Measurements from ENCODE around the gene AREL1. TPM values are rescaled to one million over a fixed set of nuclear protein-coding genes. Genes with fewer than 3 reads are reported as not detected.
A peak's percentile ranks its signal among the peaks of the same experiment; 100 is the strongest.

AREL1 gene
- total RNA-seq, 1 donor from 2014 or later: 51.5 TPM

GRCh38 chr14:74732387-74732786, 19.5 kb upstream of the AREL1 start:
- no peak for TF ChIP-seq CTCF (conservative IDR thresholded peaks at IDR 0.05)
- Mint-ChIP-seq H3K27ac (ENCODE audit: unreplicated experiment) (no peak overlapping the region), H3K4me1 (no peaks in the 10 kb centered on the region), H3K36me3 (ENCODE audit: low read depth) (peaks cover 7% of the 10 kb centered on the region), H3K9me3 (no peaks in the 10 kb centered on the region), H3K4me3 (no peak overlapping the region), H3K27me3 (ENCODE audit: low read depth) (no peaks in the 10 kb centered on the region)
- no peak for DNase-seq (ENCODE audit: low read depth, low spot score)

- Mint-ChIP-seq H3K9me3 (no peaks in the 10 kb centered on the region), H3K27ac (ENCODE audit: unreplicated experiment) (no peak overlapping the region), H3K27me3 (ENCODE audit: low read depth) (no peaks in the 10 kb centered on the region), H3K4me3 (no peak overlapping the region), H3K4me1 (no peaks in the 10 kb centered on the region), H3K36me3 (ENCODE audit: low read depth) (peaks cover 12% of the 10 kb centered on the region)
- no peak for TF ChIP-seq CTCF (conservative IDR thresholded peaks at IDR 0.05)
- no peak for DNase-seq (ENCODE audit: low read depth, low spot score)
Observed at GRCh38 chr14:74723134-74723533, 10.3 kb upstream of the AREL1 start.

- Mint-ChIP-seq H3K4me3 (no peak overlapping the region), H3K9me3 (no peaks in the 10 kb centered on the region), H3K27me3 (ENCODE audit: low read depth) (no peaks in the 10 kb centered on the region), H3K27ac (ENCODE audit: unreplicated experiment) (no peak overlapping the region), H3K36me3 (ENCODE audit: low read depth) (peaks cover 8% of the 10 kb centered on the region), H3K4me1 (no peaks in the 10 kb centered on the region)
- TF ChIP-seq CTCF (conservative IDR thresholded peaks at IDR 0.05): no peak
- no peak for DNase-seq (ENCODE audit: low read depth, low spot score)
Observed at GRCh38 chr14:74720526-74720925, 7.6 kb upstream of the AREL1 start.

GRCh38 chr14:74713395-74713735, 485 bp upstream of the AREL1 start:
- DNase-seq (ENCODE audit: low read depth, low spot score): no peak
- H3K27me3 Mint-ChIP-seq (ENCODE audit: low read depth): no peaks in the 10 kb centered on the region
- H3K36me3 Mint-ChIP-seq (ENCODE audit: low read depth): no peaks in the 10 kb centered on the region
- TF ChIP-seq CTCF (conservative IDR thresholded peaks at IDR 0.05): no peak
- peak overlapping the region; percentile 97 for H3K4me3 Mint-ChIP-seq
- H3K27ac Mint-ChIP-seq (ENCODE audit: unreplicated experiment): peak overlapping the region; percentile 98
- H3K9me3 Mint-ChIP-seq: no peaks in the 10 kb centered on the region
- peaks cover 23% of the 10 kb centered on the region for H3K4me1 Mint-ChIP-seq

- Mint-ChIP-seq H3K4me1 (peaks cover 23% of the 10 kb centered on the region), H3K36me3 (ENCODE audit: low read depth) (no peaks in the 10 kb centered on the region), H3K27ac (ENCODE audit: unreplicated experiment) (no peak overlapping the region), H3K9me3 (no peaks in the 10 kb centered on the region), H3K4me3 (peak overlapping the region; percentile 97), H3K27me3 (ENCODE audit: low read depth) (no peaks in the 10 kb centered on the region)
- no peak for DNase-seq (ENCODE audit: low read depth, low spot score)
- TF ChIP-seq CTCF (conservative IDR thresholded peaks at IDR 0.05): no peak
Observed at GRCh38 chr14:74711651-74712050, 1.2 kb downstream of the AREL1 start.

- Mint-ChIP-seq H3K36me3 (ENCODE audit: low read depth) (no peaks in the 10 kb centered on the region), H3K27ac (ENCODE audit: unreplicated experiment) (no peak overlapping the region), H3K27me3 (ENCODE audit: low read depth) (no peaks in the 10 kb centered on the region), H3K4me1 (peaks cover 23% of the 10 kb centered on the region), H3K9me3 (no peaks in the 10 kb centered on the region), H3K4me3 (peak overlapping the region; percentile 70)
- DNase-seq (ENCODE audit: low read depth, low spot score): no peak
- no peak for TF ChIP-seq CTCF (conservative IDR thresholded peaks at IDR 0.05)
Observed at GRCh38 chr14:74710480-74710879, 2.4 kb downstream of the AREL1 start.

Measured in neural crest cell (in vitro differentiated cells).